Endothelial cell of umbilical vein (primary cell): Measurements from ENCODE around the gene LRRC32. TPM values are rescaled to one million over a fixed set of nuclear protein-coding genes. Genes with fewer than 3 reads are reported as not detected.

Experiments used
- BruUV-seq: library from RNA; stranded (reverse); fragments of 400-500 nt; replicated peaks from 2 replicates; lab custom pipeline; 2021; lab: Mats Ljungman, UMichigan
- CTCF ChIA-PET: fragments of 300-600, 350-600 bp; sonication (Branson Sonifier 250); formaldehyde crosslinking; loops from one replicate; lab custom pipeline; 2021; ENCODE audit warnings: antibody characterized with exemption, inconsistent platforms; lab: Charles Lee
- POLR2A ChIA-PET: fragments of 300-600, 350-600 bp; sonication (Branson Sonifier 250); formaldehyde crosslinking; loops from one replicate; lab custom pipeline; 2021; ENCODE audit warnings: antibody characterized with exemption, inconsistent platforms; lab: Charles Lee
- DNase-seq: peaks from one replicate; pipeline ENCODE4 v3.0.0-alpha.2; 2011; ENCODE audit warnings: low read depth, low spot score
- FAIRE-seq: peaks from 2 replicates; lab custom pipeline; 2011; peaks lifted over from hg19 to GRCh38; lab: Jason Lieb, UNC
- H2AFZ ChIP-seq: 2 replicates; pipeline ENCODE4 v1.6.0; 2012; ENCODE audit warnings: low read depth, low read length, control low read depth, inconsistent platforms
- H3K27ac ChIP-seq: 2 replicates; pipeline ENCODE4 v1.5.1; 2011; ENCODE audit warnings: low read depth, mild to moderate bottlenecking, control low read depth, low read length, moderate library complexity; ENCODE audit not compliant: insufficient read depth
- H3K27me3 ChIP-seq, 2 experiments: 2 replicates each; pipeline versions ENCODE4 v1.6.0 to v1.6.1; 2011; ENCODE audit warnings: low read length in 2 of 2, mixed read lengths in 1 of 2; ENCODE audit not compliant: control insufficient read depth in 2 of 2, insufficient read depth in 2 of 2
- H3K36me3 ChIP-seq, 2 experiments: 2 replicates in 1 of 2; 3 replicates in 1 of 2; pipeline ENCODE4 v1.5.1; 2011; ENCODE audit warnings: low read length in 2 of 2, mild to moderate bottlenecking in 1 of 2, moderate library complexity in 1 of 2; ENCODE audit not compliant: control insufficient read depth in 2 of 2, insufficient read depth in 2 of 2; ENCODE audit errors: extremely low read depth in 1 of 2
- H3K4me1 ChIP-seq: 3 replicates; pipeline ENCODE4 v1.5.1; 2011; ENCODE audit warnings: mild to moderate bottlenecking, low read length; ENCODE audit not compliant: control insufficient read depth, insufficient read depth; ENCODE audit errors: extremely low read depth
- H3K4me2 ChIP-seq: 2 replicates; pipeline ENCODE4 v1.6.1; 2011; ENCODE audit warnings: low read length, control low read depth, mixed read lengths; ENCODE audit not compliant: insufficient read depth
- H3K4me3 ChIP-seq, 3 experiments: fragments of 200-600 bp in 1 of 3; sonication (generic), shearing (Covaris generic) in 1 of 3; replicated peaks in 1 of 3; 2 replicates each; pipeline ENCODE4 v1.5.1; 2011 to 2016; ENCODE audit warnings: control low read depth in 3 of 3, low read length in 3 of 3, mild to moderate bottlenecking in 2 of 3, inconsistent platforms in 1 of 3, low read depth in 1 of 3, moderate library complexity in 1 of 3; ENCODE audit not compliant: insufficient read depth in 1 of 3
- H3K79me2 ChIP-seq: 2 replicates; pipeline ENCODE4 v1.6.0; 2012; ENCODE audit warnings: low read length, inconsistent platforms; ENCODE audit not compliant: control insufficient read depth, insufficient read depth
- H3K9ac ChIP-seq: replicated peaks from 2 replicates; pipeline ENCODE3; 2011; ENCODE audit warnings: low read length, control low read depth; ENCODE audit not compliant: insufficient read depth; ENCODE audit errors: extremely low read depth
- H3K9me1 ChIP-seq: replicated peaks from 3 replicates; pipeline ENCODE4 v1.6.0; 2011; ENCODE audit warnings: mild to moderate bottlenecking, low read length; ENCODE audit not compliant: control insufficient read depth, insufficient read depth; ENCODE audit errors: extremely low read depth
- H3K9me3 ChIP-seq: replicated peaks from 2 replicates; pipeline ENCODE4 v1.5.1; 2012; ENCODE audit warnings: low read length, inconsistent platforms; ENCODE audit not compliant: control insufficient read depth, insufficient read depth
- H4K20me1 ChIP-seq: replicated peaks from 2 replicates; pipeline ENCODE3; 2011; ENCODE audit warnings: mild to moderate bottlenecking, low read length; ENCODE audit not compliant: control insufficient read depth, insufficient read depth; ENCODE audit errors: extremely low read depth
- CTCF ChIP-seq, 2 donors: IDR thresholded peaks; 1 replicate in 1 of 2; 2 replicates in 1 of 2; pipeline ENCODE4 v1.5.1; 2011; ENCODE audit warnings: low read length in 2 of 2, mild to moderate bottlenecking in 2 of 2, moderate library complexity in 2 of 2, control low read depth in 1 of 2, inconsistent platforms in 1 of 2, low read depth in 1 of 2; ENCODE audit not compliant: insufficient read depth in 1 of 2; ENCODE audit errors: extremely low read depth in 1 of 2
- FOS ChIP-seq: IDR thresholded peaks from 2 replicates; pipeline ENCODE4 v1.6.1; 2011; ENCODE audit warnings: mild to moderate bottlenecking, low read length, moderate library complexity, borderline replicate concordance; ENCODE audit not compliant: insufficient read depth
- JUN ChIP-seq: IDR thresholded peaks from 2 replicates; pipeline ENCODE4 v1.6.1; 2011; ENCODE audit warnings: borderline replicate concordance, low read depth; ENCODE audit not compliant: insufficient read length, insufficient read depth
- MAX ChIP-seq: IDR thresholded peaks from 2 replicates; pipeline ENCODE4 v1.6.1; 2011; ENCODE audit not compliant: insufficient read depth, insufficient read length
- MYC ChIP-seq: IDR thresholded peaks from one replicate; pipeline ENCODE4 v1.6.1; 2011; ENCODE audit warnings: mild to moderate bottlenecking, low read depth, low read length
- dilution Hi-C: fragments of 300-500 bp; cut with MboI; formaldehyde crosslinking; loops from one replicate; pipeline ENCODE4 v1.15.0; 2019; ENCODE audit warnings: low sequenced_read_pairs; ENCODE audit not compliant: extremely low pct_ligation_motif_present
- intact Hi-C: fragments of 100-400 bp; cut with micrococcal nuclease; formaldehyde crosslinking; loops from one replicate; pipeline ENCODE4 v1.10.0; 2022
- polyA plus RNA-seq, 4 experiments: library from polyadenylated mRNA; depleted of rRNA in 3 of 4; stranded (reverse) in 3 of 4; unstranded in 1 of 4; fragments of >200 nt; gene quantifications; 2 replicates each; pipeline versions ENCODE4 v1.2.1 to v1.2.3, GENCODE V29; 2011 to 2012; ENCODE audit warnings: missing spikeins in 1 of 4
- total RNA-seq: library from RNA; stranded (reverse); gene quantifications from 2 replicates; pipeline ENCODE4 v1.2.3, GENCODE V29; 2021

Gene LRRC32
- total and polyA plus RNA-seq, 2 donors (not counting 3 experiments of a cell fraction or from before 2014, with no cell fraction given): 77.2 to 117 TPM

- Histone ChIP-seq H3K9me1 (no peaks in the 10 kb centered on the region), H4K20me1 (no peaks in the 10 kb centered on the region), H3K36me3 (no peaks in the 10 kb centered on the region), H3K9me3 (no peaks in the 10 kb centered on the region), H3K4me1 (peaks cover 37% of the 10 kb centered on the region), H2AFZ (no peak overlapping the region), H3K9ac (peak overlapping the region; percentile 44), H3K27ac (peak overlapping the region; percentile 53), H3K4me3 (no peak overlapping the region), H3K4me2 (no peak overlapping the region), H3K27me3 (no peaks in the 10 kb centered on the region), H3K79me2 (no peaks in the 10 kb centered on the region)
- intact Hi-C loops: no loop called here
- ChIA-PET CTCF (interaction anchor here (0.9 to 1.3 kb wide), 2 partner anchors 10 to 17 kb away, joined by 3 to 4 read pairs; no protein-coding TSS in a partner anchor), POLR2A (no interaction called here)
- FAIRE-seq: no peak
- TF ChIP-seq FOS (no peak), JUN (peak; percentile 29), MAX (no peak)
- no peak for DNase-seq
- BruUV-seq: no TSS peak
- dilution Hi-C loops: no loop called here
These were observed 29.0 kb upstream of the LRRC32 start for GRCh38 chr11:76699451-76700091.

GRCh38 chr11:76698321-76699043, 27.9 kb upstream of the LRRC32 start:
- ChIA-PET POLR2A (no interaction called here), CTCF (interaction anchor here (0.8 to 1.3 kb wide), 3 partner anchors 9 to 18 kb away, joined by 3 to 4 read pairs (median 3); no protein-coding TSS in a partner anchor)
- FAIRE-seq: no peak

More at GRCh38 chr11:76698321-76699043, 27.9 kb upstream of the LRRC32 start:
- no peak overlapping the region for H3K27ac ChIP-seq
- no peak overlapping the region for H3K4me3 ChIP-seq
- no peak overlapping the region for H2AFZ ChIP-seq
- H3K4me2 ChIP-seq: no peak overlapping the region
- no peak overlapping the region for H3K9ac ChIP-seq
- H3K9me1 ChIP-seq: no peaks in the 10 kb centered on the region
- H3K9me3 ChIP-seq: no peaks in the 10 kb centered on the region
- peaks cover 46% of the 10 kb centered on the region for H3K4me1 ChIP-seq
- no peaks in the 10 kb centered on the region for H3K79me2 ChIP-seq
- no peak for DNase-seq
- BruUV-seq: no TSS peak
- H3K36me3 ChIP-seq: no peaks in the 10 kb centered on the region
- no peaks in the 10 kb centered on the region for H3K27me3 ChIP-seq
- dilution Hi-C loops: no loop called here
- intact Hi-C loops: no loop called here
- TF ChIP-seq CTCF (IDR thresholded peaks at IDR 0.05; ENCODE audit: extremely low read depth in 1 of 2, insufficient read depth in 1 of 2, low read depth in 1 of 2, low read length in 2 of 2) (peak; percentile 19 to 33), MYC (no peak)
- H4K20me1 ChIP-seq: no peaks in the 10 kb centered on the region
